ENCODE data around the gene HSPBP1. TPM values are rescaled to one million over a fixed set of nuclear protein-coding genes. Genes with fewer than 3 reads are reported as not detected.
A peak's percentile ranks its signal among the peaks of the same experiment; 100 is the strongest.

HSPBP1 gene
- polyA plus RNA-seq, 1 donor from 2014 or later, result 61.1 TPM

DNA sequence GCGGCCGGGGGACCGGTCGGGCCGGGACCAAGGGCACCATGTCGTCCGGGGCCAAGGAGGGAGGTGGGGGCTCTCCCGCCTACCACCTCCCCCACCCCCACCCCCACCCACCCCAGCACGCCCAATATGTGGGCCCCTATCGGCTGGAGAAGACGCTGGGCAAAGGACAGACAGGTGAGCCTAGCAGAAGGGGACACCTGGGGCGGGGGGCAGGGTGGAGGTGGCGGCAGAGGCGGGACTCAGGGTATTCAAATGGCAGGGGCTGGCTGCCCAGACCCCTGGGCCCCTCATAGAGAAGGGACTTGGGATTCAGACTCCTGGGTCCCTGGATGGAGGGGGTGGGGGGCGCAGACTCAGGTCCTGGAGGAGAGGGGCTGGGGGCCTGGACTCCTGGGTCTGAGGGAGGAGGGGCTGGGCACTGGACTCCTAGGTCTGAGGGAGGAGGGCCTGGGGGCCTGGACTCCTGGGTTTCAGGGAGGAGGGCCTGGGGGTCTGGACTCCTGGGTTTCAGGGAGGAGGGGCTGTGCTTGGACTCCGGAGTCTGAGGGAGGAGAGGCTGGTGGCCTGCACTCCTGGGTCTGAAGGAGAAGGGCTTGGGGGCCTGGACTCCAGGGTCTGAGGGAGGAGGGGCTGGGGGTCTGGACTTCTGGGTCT is 4.6 kb upstream of the HSPBP1 start:
- Histone ChIP-seq H3K9me3 (ENCODE audit: low read length) (no peaks in the 10 kb centered on the region), H3F3A (ENCODE audit: insufficient read depth, low read length, poor library complexity, severe bottlenecking) (no peaks in the 10 kb centered on the region), H3K4me3 (ENCODE audit: low read length) (peak overlapping the region; percentile 77), H3K9me2 (ENCODE audit: insufficient read depth, low read length) (no peaks in the 10 kb centered on the region), H3K79me2 (replicated peaks; ENCODE audit: insufficient read depth, low read length) (peaks cover 23% of the 10 kb centered on the region), H3K4me2 (ENCODE audit: low read length) (peak overlapping the region; percentile 38), H3K9ac (ENCODE audit: low read length) (peak overlapping the region; percentile 90), H3K36me3 (ENCODE audit: insufficient read depth, low read length) (peaks cover 4% of the 10 kb centered on the region), H2AFZ (ENCODE audit: low read depth, low read length) (no peak overlapping the region), H4K20me1 (ENCODE audit: insufficient read depth) (no peaks in the 10 kb centered on the region), H3K27me3 (ENCODE audit: insufficient read depth, low read depth, low read length) (no peaks in the 10 kb centered on the region), H3K27ac (ENCODE audit: low read length) (peak overlapping the region; percentile 69)
- TF ChIP-seq RAD21 (conservative IDR thresholded peaks at IDR 0.05) (no peak), POLR2AphosphoS5 (IDR thresholded peaks at IDR 0.05) (no peak), SMC3 (conservative IDR thresholded peaks at IDR 0.05; ENCODE audit: poor library complexity) (no peak), EZH2 (IDR thresholded peaks at IDR 0.05; ENCODE audit: borderline replicate concordance, insufficient read depth, low read length, poor library complexity, severe bottlenecking) (no peak), TAF1 (IDR thresholded peaks at IDR 0.05; ENCODE audit: low read depth) (no peak), MXI1 (conservative IDR thresholded peaks at IDR 0.05; ENCODE audit: poor library complexity, severe bottlenecking) (no peak), EP300 (conservative IDR thresholded peaks at IDR 0.05; ENCODE audit: poor library complexity, severe bottlenecking) (no peak)
- TF ChIP-seq, protein P1, sequence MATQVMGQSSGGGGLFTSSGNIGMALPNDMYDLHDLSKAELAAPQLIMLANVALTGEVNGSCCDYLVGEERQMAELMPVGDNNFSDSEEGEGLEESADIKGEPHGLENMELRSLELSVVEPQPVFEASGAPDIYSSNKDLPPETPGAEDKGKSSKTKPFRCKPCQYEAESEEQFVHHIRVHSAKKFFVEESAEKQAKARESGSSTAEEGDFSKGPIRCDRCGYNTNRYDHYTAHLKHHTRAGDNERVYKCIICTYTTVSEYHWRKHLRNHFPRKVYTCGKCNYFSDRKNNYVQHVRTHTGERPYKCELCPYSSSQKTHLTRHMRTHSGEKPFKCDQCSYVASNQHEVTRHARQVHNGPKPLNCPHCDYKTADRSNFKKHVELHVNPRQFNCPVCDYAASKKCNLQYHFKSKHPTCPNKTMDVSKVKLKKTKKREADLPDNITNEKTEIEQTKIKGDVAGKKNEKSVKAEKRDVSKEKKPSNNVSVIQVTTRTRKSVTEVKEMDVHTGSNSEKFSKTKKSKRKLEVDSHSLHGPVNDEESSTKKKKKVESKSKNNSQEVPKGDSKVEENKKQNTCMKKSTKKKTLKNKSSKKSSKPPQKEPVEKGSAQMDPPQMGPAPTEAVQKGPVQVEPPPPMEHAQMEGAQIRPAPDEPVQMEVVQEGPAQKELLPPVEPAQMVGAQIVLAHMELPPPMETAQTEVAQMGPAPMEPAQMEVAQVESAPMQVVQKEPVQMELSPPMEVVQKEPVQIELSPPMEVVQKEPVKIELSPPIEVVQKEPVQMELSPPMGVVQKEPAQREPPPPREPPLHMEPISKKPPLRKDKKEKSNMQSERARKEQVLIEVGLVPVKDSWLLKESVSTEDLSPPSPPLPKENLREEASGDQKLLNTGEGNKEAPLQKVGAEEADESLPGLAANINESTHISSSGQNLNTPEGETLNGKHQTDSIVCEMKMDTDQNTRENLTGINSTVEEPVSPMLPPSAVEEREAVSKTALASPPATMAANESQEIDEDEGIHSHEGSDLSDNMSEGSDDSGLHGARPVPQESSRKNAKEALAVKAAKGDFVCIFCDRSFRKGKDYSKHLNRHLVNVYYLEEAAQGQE (IDR thresholded peaks at IDR 0.05; ENCODE audit: borderline replicate concordance), result no peak
- TF ChIP-seq, protein P2, sequence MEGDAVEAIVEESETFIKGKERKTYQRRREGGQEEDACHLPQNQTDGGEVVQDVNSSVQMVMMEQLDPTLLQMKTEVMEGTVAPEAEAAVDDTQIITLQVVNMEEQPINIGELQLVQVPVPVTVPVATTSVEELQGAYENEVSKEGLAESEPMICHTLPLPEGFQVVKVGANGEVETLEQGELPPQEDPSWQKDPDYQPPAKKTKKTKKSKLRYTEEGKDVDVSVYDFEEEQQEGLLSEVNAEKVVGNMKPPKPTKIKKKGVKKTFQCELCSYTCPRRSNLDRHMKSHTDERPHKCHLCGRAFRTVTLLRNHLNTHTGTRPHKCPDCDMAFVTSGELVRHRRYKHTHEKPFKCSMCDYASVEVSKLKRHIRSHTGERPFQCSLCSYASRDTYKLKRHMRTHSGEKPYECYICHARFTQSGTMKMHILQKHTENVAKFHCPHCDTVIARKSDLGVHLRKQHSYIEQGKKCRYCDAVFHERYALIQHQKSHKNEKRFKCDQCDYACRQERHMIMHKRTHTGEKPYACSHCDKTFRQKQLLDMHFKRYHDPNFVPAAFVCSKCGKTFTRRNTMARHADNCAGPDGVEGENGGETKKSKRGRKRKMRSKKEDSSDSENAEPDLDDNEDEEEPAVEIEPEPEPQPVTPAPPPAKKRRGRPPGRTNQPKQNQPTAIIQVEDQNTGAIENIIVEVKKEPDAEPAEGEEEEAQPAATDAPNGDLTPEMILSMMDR (IDR thresholded peaks at IDR 0.05; ENCODE audit: poor library complexity, severe bottlenecking), result no peak

DNA sequence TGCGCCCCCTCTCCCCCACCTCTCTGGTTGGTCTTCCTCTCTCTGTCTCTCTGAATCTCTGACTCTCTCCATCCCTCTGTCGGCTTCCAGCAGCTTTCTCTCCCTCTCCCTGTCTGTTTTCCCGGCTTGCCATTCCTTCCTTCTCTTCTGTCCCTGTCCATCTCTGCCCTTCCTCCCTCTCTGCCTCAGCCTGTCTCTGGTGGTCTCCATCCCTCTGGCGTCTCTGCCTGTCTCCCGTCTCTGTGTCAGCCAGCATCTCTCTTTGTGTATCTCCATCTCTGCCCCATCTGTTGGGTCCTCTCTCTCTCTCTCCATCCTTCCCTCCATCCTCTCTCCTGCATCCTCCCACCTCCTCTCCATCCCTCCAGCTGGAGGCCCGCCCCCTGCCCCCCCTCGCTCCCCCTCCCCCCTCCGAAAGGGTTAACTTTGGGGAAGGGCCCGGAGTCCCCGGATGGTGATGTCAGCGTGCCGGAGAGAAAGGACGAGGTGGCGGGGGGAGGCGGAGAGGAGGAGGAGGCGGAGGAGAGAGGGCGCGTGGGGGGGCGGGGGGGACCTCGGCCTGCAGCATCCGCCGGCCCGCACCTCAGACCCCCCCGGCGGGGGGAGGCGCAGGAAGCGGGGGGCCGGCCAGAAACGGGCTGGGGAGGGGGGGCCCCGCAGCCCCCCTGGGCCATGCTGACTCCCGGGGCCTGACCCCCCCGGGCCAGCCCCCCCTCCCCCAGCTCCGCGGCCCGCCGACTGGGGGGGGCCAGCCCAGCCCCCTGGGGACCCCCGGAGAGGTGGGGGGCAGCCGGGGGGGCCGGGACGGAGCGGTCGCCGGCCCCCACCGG is 3.9 kb upstream of the HSPBP1 start, which contains the start of gene BRSK1:
BRSK1 (plus strand) TSS at position 450 of the 830 bp plus-strand sequence. CDS start 446 bp downstream, outside the sequence.
- TF ChIP-seq, protein P1 (IDR thresholded peaks at IDR 0.05; ENCODE audit: borderline replicate concordance), result peak; percentile 42
- TF ChIP-seq MXI1 (conservative IDR thresholded peaks at IDR 0.05; ENCODE audit: poor library complexity, severe bottlenecking) (no peak), SMC3 (conservative IDR thresholded peaks at IDR 0.05; ENCODE audit: poor library complexity) (peak; percentile 34), EZH2 (IDR thresholded peaks at IDR 0.05; ENCODE audit: borderline replicate concordance, insufficient read depth, low read length, poor library complexity, severe bottlenecking) (no peak), POLR2AphosphoS5 (IDR thresholded peaks at IDR 0.05) (peak; percentile 83), TAF1 (IDR thresholded peaks at IDR 0.05; ENCODE audit: low read depth) (no peak), RAD21 (conservative IDR thresholded peaks at IDR 0.05) (peak; percentile 18), EP300 (conservative IDR thresholded peaks at IDR 0.05; ENCODE audit: poor library complexity, severe bottlenecking) (peak; percentile 11)
- TF ChIP-seq, protein P2 (IDR thresholded peaks at IDR 0.05; ENCODE audit: poor library complexity, severe bottlenecking), result no peak
- Histone ChIP-seq H3K27ac (ENCODE audit: low read length) (peak within 1 kb of the TSS; percentile 89), H4K20me1 (ENCODE audit: insufficient read depth) (no peaks in the 10 kb centered on the region), H3K79me2 (replicated peaks; ENCODE audit: insufficient read depth, low read length) (peaks cover 28% of the 10 kb centered on the region), H3K27me3 (ENCODE audit: insufficient read depth, low read depth, low read length) (no peaks in the 10 kb centered on the region), H3K9me3 (ENCODE audit: low read length) (no peaks in the 10 kb centered on the region), H2AFZ (ENCODE audit: low read depth, low read length) (peak within 1 kb of the TSS; percentile 69), H3K4me2 (ENCODE audit: low read length) (peak within 1 kb of the TSS; percentile 41), H3K36me3 (ENCODE audit: insufficient read depth, low read length) (peaks cover 4% of the 10 kb centered on the region), H3F3A (ENCODE audit: insufficient read depth, low read length, poor library complexity, severe bottlenecking) (no peaks in the 10 kb centered on the region), H3K9ac (ENCODE audit: low read length) (peak within 1 kb of the TSS; percentile 90), H3K4me3 (ENCODE audit: low read length) (peak within 1 kb of the TSS; percentile 77), H3K9me2 (ENCODE audit: insufficient read depth, low read length) (no peaks in the 10 kb centered on the region)

All from neural cell (in vitro differentiated cells).